Measurements from ENCODE around the gene ECT2L. TPM values are rescaled to one million over a fixed set of nuclear protein-coding genes. Genes with fewer than 3 reads are reported as not detected.

Gene ECT2L
- total RNA-seq, 1 donor from 2014 or later, result 0.40 TPM

- H3K27me3 Mint-ChIP-seq (ENCODE audit: low read depth), result no peaks in the 10 kb centered on the region
- no peak overlapping the region for H3K4me3 Mint-ChIP-seq
- H3K36me3 Mint-ChIP-seq, result no peaks in the 10 kb centered on the region
- H3K4me1 Mint-ChIP-seq, result peaks cover 2% of the 10 kb centered on the region
- no peak for TF ChIP-seq CTCF (IDR thresholded peaks at IDR 0.05; ENCODE audit: unreplicated experiment)
- peaks cover 8% of the 10 kb centered on the region for H3K9me3 Mint-ChIP-seq
- DNase-seq (ENCODE audit: low spot score in 2 of 2, unreplicated experiment in 2 of 2), result no peak
- H3K27ac Mint-ChIP-seq, result no peak overlapping the region
These were observed 11.0 kb downstream of the ECT2L start for GRCh38 chr6:138806889-138807288.

GRCh38 chr6:138809677-138810076 is 13.8 kb downstream of the ECT2L start:
- Mint-ChIP-seq H3K4me3 (no peak overlapping the region), H3K9me3 (peaks cover 8% of the 10 kb centered on the region), H3K4me1 (peaks cover 14% of the 10 kb centered on the region), H3K27me3 (ENCODE audit: low read depth) (no peaks in the 10 kb centered on the region), H3K27ac (no peak overlapping the region), H3K36me3 (no peaks in the 10 kb centered on the region)
- no peak for TF ChIP-seq CTCF (IDR thresholded peaks at IDR 0.05; ENCODE audit: unreplicated experiment)
- DNase-seq (ENCODE audit: low spot score in 2 of 2, unreplicated experiment in 2 of 2), result no peak

GRCh38 chr6:138811866-138812265 is 16.0 kb downstream of the ECT2L start:
- Mint-ChIP-seq H3K36me3 (no peaks in the 10 kb centered on the region), H3K27ac (no peak overlapping the region), H3K9me3 (peaks cover 5% of the 10 kb centered on the region), H3K4me3 (no peak overlapping the region), H3K4me1 (peaks cover 32% of the 10 kb centered on the region), H3K27me3 (ENCODE audit: low read depth) (no peaks in the 10 kb centered on the region)
- DNase-seq (ENCODE audit: low spot score in 2 of 2, unreplicated experiment in 2 of 2), result no peak
- TF ChIP-seq CTCF (IDR thresholded peaks at IDR 0.05; ENCODE audit: unreplicated experiment), result no peak

- TF ChIP-seq CTCF (IDR thresholded peaks at IDR 0.05; ENCODE audit: unreplicated experiment), result no peak
- no peaks in the 10 kb centered on the region for H3K36me3 Mint-ChIP-seq
- H3K9me3 Mint-ChIP-seq, result peaks cover 5% of the 10 kb centered on the region
- peaks cover 51% of the 10 kb centered on the region for H3K4me1 Mint-ChIP-seq
- H3K4me3 Mint-ChIP-seq, result no peak overlapping the region
- peak overlapping the region; percentile 95 for H3K27ac Mint-ChIP-seq
- no peaks in the 10 kb centered on the region for H3K27me3 Mint-ChIP-seq (ENCODE audit: low read depth)
- no peak for DNase-seq (ENCODE audit: low spot score in 2 of 2, unreplicated experiment in 2 of 2)
These were observed 18.4 kb downstream of the ECT2L start for GRCh38 chr6:138814179-138814834.

GRCh38 chr6:138815221-138815620 is 19.3 kb downstream of the ECT2L start:
- no peak overlapping the region for H3K4me3 Mint-ChIP-seq
- no peaks in the 10 kb centered on the region for H3K36me3 Mint-ChIP-seq
- H3K27ac Mint-ChIP-seq, result peak overlapping the region; percentile 95
- no peaks in the 10 kb centered on the region for H3K9me3 Mint-ChIP-seq
- H3K27me3 Mint-ChIP-seq (ENCODE audit: low read depth), result no peaks in the 10 kb centered on the region
- DNase-seq (ENCODE audit: low spot score in 2 of 2, unreplicated experiment in 2 of 2), result no peak
- peaks cover 58% of the 10 kb centered on the region for H3K4me1 Mint-ChIP-seq
- no peak for TF ChIP-seq CTCF (IDR thresholded peaks at IDR 0.05; ENCODE audit: unreplicated experiment)

All from mesothelial cell of epicardium (in vitro differentiated cells).